ENCODE measurements around the gene PDIA3. TPM values are rescaled to one million over a fixed set of nuclear protein-coding genes. Genes with fewer than 3 reads are reported as not detected.
"Not testable (repeated sequence)": the region's sequence is repeated elsewhere in the genome, so short reads cannot be mapped to it uniquely, and the experiment has no call there.

PDIA3 gene
- total RNA-seq, 1 donor from 2014 or later, result 508 TPM

DNA sequence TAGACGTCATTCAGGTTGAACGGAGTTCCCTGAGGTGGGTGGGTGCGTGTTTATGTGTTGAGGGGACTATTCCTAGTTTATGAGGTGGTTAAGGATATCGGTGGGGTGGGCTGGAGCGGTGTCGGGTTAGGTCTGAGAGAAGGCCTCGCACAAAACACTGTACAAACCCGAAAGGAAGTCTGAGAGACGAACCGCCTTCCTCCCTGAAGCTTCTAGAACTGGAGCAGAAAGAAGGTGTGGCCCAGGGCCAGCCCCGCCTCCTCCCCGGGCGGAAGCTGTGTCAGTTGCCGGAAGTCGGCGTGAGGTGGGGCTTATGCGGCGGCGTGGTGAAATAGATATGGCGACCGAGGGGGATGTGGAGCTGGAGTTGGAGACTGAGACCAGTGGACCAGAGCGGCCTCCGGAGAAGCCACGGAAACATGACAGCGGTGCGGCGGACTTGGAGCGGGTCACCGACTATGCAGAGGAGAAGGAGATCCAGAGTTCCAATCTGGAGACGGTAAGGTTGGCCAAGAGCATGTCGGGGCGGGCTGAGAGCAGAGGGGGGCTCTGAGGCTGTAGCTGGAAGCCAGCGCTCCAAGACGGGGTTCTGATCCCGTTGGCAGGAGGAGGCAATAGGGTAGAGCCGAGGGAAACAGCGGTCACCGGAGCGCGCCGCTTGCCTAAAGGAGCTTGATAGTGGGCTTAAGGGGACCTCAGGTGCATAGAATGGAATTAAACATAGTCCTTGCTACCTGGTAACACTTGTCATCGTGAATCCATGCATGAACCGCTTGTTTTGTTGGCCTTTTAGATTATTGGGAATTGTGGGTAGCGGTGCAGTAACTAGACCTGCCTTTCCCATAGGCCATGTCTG, 54.3 kb downstream of the PDIA3 start, which contains the start of gene HYPK:
HYPK (plus strand) TSS at position 314 of the 856 bp plus-strand sequence; CDS start at position 338, 24 bp downstream.
- H3K9me3 Mint-ChIP-seq, result no peaks in the 10 kb centered on the region

DNA sequence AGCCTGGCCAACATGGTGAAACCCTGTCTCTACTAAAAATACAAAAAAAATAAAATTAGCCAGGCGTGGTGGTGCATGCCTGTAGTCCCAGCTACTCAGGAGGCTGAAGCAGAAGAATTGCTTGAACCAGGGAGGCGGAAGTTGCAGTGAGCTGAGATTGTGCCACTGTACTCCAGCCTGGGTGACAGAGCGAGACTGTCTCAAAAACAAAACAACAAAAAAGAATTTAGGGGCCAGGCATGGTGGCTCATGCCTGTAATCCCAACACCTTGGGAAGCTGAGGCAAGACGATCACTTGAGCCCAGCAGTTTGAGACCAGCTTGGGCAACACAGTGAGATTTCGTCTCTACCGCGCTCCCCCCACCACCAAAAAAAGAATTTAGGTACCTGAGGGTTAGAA, 56.4 kb downstream of the PDIA3 start:
- peaks cover 37% of the 10 kb centered on the region for H3K4me1 Mint-ChIP-seq (ENCODE audit: unreplicated experiment)
- not testable (repeated sequence) for DNase-seq (ENCODE audit: extremely low spot score, unreplicated experiment); H3K27ac Mint-ChIP-seq; H3K9me3 Mint-ChIP-seq; H3K27me3 Mint-ChIP-seq; H3K4me3 Mint-ChIP-seq
- H3K36me3 Mint-ChIP-seq, result peaks cover 41% of the 10 kb centered on the region

More for the DNA sequence above, 54.3 kb downstream of the PDIA3 start, which contains the start of gene HYPK:
- no peaks in the 10 kb centered on the region for H3K27me3 Mint-ChIP-seq
- TF ChIP-seq, protein P1, sequence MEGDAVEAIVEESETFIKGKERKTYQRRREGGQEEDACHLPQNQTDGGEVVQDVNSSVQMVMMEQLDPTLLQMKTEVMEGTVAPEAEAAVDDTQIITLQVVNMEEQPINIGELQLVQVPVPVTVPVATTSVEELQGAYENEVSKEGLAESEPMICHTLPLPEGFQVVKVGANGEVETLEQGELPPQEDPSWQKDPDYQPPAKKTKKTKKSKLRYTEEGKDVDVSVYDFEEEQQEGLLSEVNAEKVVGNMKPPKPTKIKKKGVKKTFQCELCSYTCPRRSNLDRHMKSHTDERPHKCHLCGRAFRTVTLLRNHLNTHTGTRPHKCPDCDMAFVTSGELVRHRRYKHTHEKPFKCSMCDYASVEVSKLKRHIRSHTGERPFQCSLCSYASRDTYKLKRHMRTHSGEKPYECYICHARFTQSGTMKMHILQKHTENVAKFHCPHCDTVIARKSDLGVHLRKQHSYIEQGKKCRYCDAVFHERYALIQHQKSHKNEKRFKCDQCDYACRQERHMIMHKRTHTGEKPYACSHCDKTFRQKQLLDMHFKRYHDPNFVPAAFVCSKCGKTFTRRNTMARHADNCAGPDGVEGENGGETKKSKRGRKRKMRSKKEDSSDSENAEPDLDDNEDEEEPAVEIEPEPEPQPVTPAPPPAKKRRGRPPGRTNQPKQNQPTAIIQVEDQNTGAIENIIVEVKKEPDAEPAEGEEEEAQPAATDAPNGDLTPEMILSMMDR (conservative IDR thresholded peaks at IDR 0.05), result no peak
- peaks cover 44% of the 10 kb centered on the region for H3K36me3 Mint-ChIP-seq
- peak within 1 kb of the TSS; percentile 100 for H3K4me3 Mint-ChIP-seq
- peak within 1 kb of the TSS; percentile 95 for H3K27ac Mint-ChIP-seq
- H3K4me1 Mint-ChIP-seq (ENCODE audit: unreplicated experiment), result peaks cover 48% of the 10 kb centered on the region
- peak; percentile 90 for DNase-seq (ENCODE audit: extremely low spot score, unreplicated experiment)

- Mint-ChIP-seq H3K4me3 (no peak overlapping the region), H3K36me3 (peaks cover 34% of the 10 kb centered on the region), H3K9me3 (no peaks in the 10 kb centered on the region), H3K27ac (no peak overlapping the region), H3K4me1 (ENCODE audit: unreplicated experiment) (no peaks in the 10 kb centered on the region), H3K27me3 (no peaks in the 10 kb centered on the region)
- DNase-seq (ENCODE audit: extremely low spot score, unreplicated experiment), result no peak
- TF ChIP-seq, protein P1 (conservative IDR thresholded peaks at IDR 0.05), result no peak
Measured at GRCh38 chr15:43808435-43808950, 62.3 kb downstream of the PDIA3 start.

GRCh38 chr15:43808960-43809678, 62.9 kb downstream of the PDIA3 start:
- no peaks in the 10 kb centered on the region for H3K9me3 Mint-ChIP-seq
- H3K36me3 Mint-ChIP-seq, result peaks cover 34% of the 10 kb centered on the region
- H3K4me1 Mint-ChIP-seq (ENCODE audit: unreplicated experiment), result no peaks in the 10 kb centered on the region

DNA sequence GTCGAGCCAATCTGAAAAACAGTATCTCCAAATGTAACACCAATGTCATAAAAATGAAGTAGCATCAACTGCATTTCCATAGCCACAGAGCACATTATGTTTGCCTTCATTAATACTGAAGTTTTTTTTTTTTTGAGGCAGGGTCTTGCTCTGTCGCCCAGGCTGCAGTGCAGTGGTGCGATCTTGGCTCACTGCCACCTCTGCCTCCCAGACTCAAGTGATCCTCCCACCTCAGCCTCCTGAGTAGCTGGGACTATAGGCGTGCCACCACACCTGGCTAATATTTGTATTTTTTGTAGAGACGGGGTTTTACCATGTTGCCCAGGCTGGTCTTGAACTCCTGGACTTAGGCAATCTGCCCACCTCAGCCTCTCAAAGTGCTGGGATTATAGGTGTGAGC, 68.8 kb downstream of the PDIA3 start:
- H3K4me1 Mint-ChIP-seq (ENCODE audit: unreplicated experiment); DNase-seq (ENCODE audit: extremely low spot score, unreplicated experiment); H3K27ac Mint-ChIP-seq; H3K27me3 Mint-ChIP-seq; H3K4me3 Mint-ChIP-seq; H3K9me3 Mint-ChIP-seq: not testable (repeated sequence)
- peaks cover 28% of the 10 kb centered on the region for H3K36me3 Mint-ChIP-seq

More at GRCh38 chr15:43808960-43809678, 62.9 kb downstream of the PDIA3 start:
- DNase-seq (ENCODE audit: extremely low spot score, unreplicated experiment), result no peak
- Mint-ChIP-seq H3K4me3 (no peak overlapping the region), H3K27me3 (no peaks in the 10 kb centered on the region), H3K27ac (no peak overlapping the region)
- TF ChIP-seq, protein P1 (conservative IDR thresholded peaks at IDR 0.05), result no peak

DNA sequence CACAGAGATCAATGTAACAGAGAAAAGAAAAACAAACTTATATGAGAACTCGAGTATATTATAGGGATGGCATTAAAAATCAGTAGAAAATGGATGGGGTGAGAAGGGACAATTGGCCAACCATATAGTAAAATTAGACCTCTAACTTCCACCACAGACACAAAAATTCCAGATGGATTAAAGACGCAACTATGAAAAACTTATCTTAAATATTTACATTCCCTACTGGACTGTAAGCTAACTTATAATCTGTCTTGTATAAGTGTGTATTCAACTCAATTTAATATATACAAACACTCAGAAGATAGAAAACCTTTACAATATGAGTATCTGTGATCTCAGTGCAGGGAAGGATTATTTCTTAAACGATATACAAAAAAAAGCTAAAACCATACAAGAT, 75.3 kb downstream of the PDIA3 start:
- no peak for DNase-seq (ENCODE audit: extremely low spot score, unreplicated experiment)
- peak overlapping the region; percentile 8 for H3K27ac Mint-ChIP-seq
- H3K4me3 Mint-ChIP-seq, result peak overlapping the region; percentile 59
- peaks cover 20% of the 10 kb centered on the region for H3K36me3 Mint-ChIP-seq
- peaks cover 5% of the 10 kb centered on the region for H3K9me3 Mint-ChIP-seq
- no peaks in the 10 kb centered on the region for H3K27me3 Mint-ChIP-seq
- H3K4me1 Mint-ChIP-seq (ENCODE audit: unreplicated experiment), result peaks cover 15% of the 10 kb centered on the region
- TF ChIP-seq, protein P1 (conservative IDR thresholded peaks at IDR 0.05), result no peak

Small RNA genes within 50 kb of the gene (microRNA-seq; reads per million reads assigned to microRNA genes)
- not detected for gene MIR1282

Other genes with a start within 250 kb of the PDIA3 start
- 6.0 and 18.2 TPM in 2 replicates for gene MAP1A, start 228.8 kb upstream of the PDIA3 start, total RNA-seq (ENCODE audit: low replicate concordance)
- gene PPIP5K1, start 156.2 kb upstream of the PDIA3 start, total RNA-seq (ENCODE audit: low replicate concordance), result 58.2 and 87.0 TPM in 2 replicates
- 41.2 and 73.2 TPM in 2 replicates for gene CKMT1B, start 152.4 kb upstream of the PDIA3 start, total RNA-seq (ENCODE audit: low replicate concordance)
- gene STRC, start 127.6 kb upstream of the PDIA3 start, total RNA-seq (ENCODE audit: low replicate concordance), result 0.77 and 1.2 TPM in 2 replicates
- 5.1 and 9.1 TPM in 2 replicates for gene CATSPER2, start 97.6 kb upstream of the PDIA3 start, total RNA-seq (ENCODE audit: low replicate concordance)
- gene CKMT1A, start 52.6 kb upstream of the PDIA3 start, total RNA-seq (ENCODE audit: low replicate concordance), result 37.3 and 79.5 TPM in 2 replicates
- 4.1 and 9.8 TPM in 2 replicates for gene ELL3, start 30.5 kb downstream of the PDIA3 start, total RNA-seq (ENCODE audit: low replicate concordance)
- gene SERF2, start 45.9 kb downstream of the PDIA3 start, total RNA-seq (ENCODE audit: low replicate concordance), result 805 and 910 TPM in 2 replicates
- gene SERINC4, start 53.8 kb downstream of the PDIA3 start, total RNA-seq (ENCODE audit: low replicate concordance), result 0.14 and 0.17 TPM in 2 replicates
- 14.9 and 17.2 TPM in 2 replicates for gene HYPK, start 54.2 kb downstream of the PDIA3 start, total RNA-seq (ENCODE audit: low replicate concordance)
- gene MFAP1, start 78.3 kb downstream of the PDIA3 start, total RNA-seq (ENCODE audit: low replicate concordance), result 36.6 and 37.4 TPM in 2 replicates
- 5.7 and 16.9 TPM in 2 replicates for gene WDR76, start 80.6 kb downstream of the PDIA3 start, total RNA-seq (ENCODE audit: low replicate concordance)